K562 (cell line): ENCODE measurements around the gene NRCAM. TPM values are rescaled to one million over a fixed set of nuclear protein-coding genes. Genes with fewer than 3 reads are reported as not detected.

Experiments used
- ATAC-seq: fragments of 200-7000 bp; cut with Tn5 transposase; 3 replicates; pipeline ENCODE4 v1.9.1; 2020; ENCODE audit warnings: moderate library complexity
- BruUV-seq: library from RNA; stranded (reverse); fragments of 400-500 nt; replicated peaks from 2 replicates; lab custom pipeline; 2021; lab: Mats Ljungman, UMichigan
- CTCF ChIA-PET: fragments of 300-600 bp; formaldehyde crosslinking; extraction: SDS; loops from one replicate; lab custom pipeline; 2021; ENCODE audit warnings: low intra/inter-chr PET ratio; lab: Yijun Ruan, JAX
- POLR2A ChIA-PET: fragments of 300-600, 350-650 bp; sonication (Branson Sonifier 250); formaldehyde crosslinking; extraction: SDS; loops from one replicate; lab custom pipeline; 2021; ENCODE audit warnings: antibody characterized with exemption, inconsistent platforms; lab: Yijun Ruan, JAX
- DNase-seq, 4 experiments: peaks; one replicate each; pipeline versions ENCODE4 v3.0.0 to v3.0.0-alpha.2; 2011 to 2018; ENCODE audit warnings: low spot score in 3 of 4, mixed read lengths in 3 of 4; ENCODE audit errors: extremely low read depth in 1 of 4
- FAIRE-seq: peaks from 2 replicates; lab custom pipeline; 2011; peaks lifted over from hg19 to GRCh38; lab: Jason Lieb, UNC
- H2AFZ ChIP-seq: 2 replicates; pipeline ENCODE4 v1.6.0; 2011; ENCODE audit warnings: low read depth, low read length, control low read depth, inconsistent platforms
- H3K27ac ChIP-seq: fragments of 200-600 bp; 3 replicates; pipeline ENCODE4 v1.8.0; 2011; ENCODE audit warnings: low read depth, mild to moderate bottlenecking, control low read depth, inconsistent platforms, low read length, moderate library complexity, mixed read lengths; ENCODE audit errors: extremely low read depth
- H3K27me3 ChIP-seq, 2 experiments: fragments of 300-600 bp in 1 of 2; 2 replicates in 1 of 2; 3 replicates in 1 of 2; pipeline versions ENCODE4 v1.6.0 to v1.8.0; 2011; ENCODE audit warnings: inconsistent platforms in 2 of 2, low read length in 2 of 2, mild to moderate bottlenecking in 1 of 2, mixed read lengths in 1 of 2, moderate library complexity in 1 of 2; ENCODE audit not compliant: control insufficient read depth in 2 of 2, insufficient read depth in 2 of 2
- H3K36me3 ChIP-seq: fragments of 300-600 bp; 3 replicates; pipeline ENCODE4 v1.8.0; 2011; ENCODE audit warnings: mild to moderate bottlenecking, low read length, inconsistent platforms; ENCODE audit not compliant: control insufficient read depth, insufficient read depth
- H3K4me1 ChIP-seq, 2 experiments: fragments of 200-600 bp in 1 of 2; replicated peaks in 1 of 2; 2 replicates in 1 of 2; 3 replicates in 1 of 2; pipeline versions ENCODE4 v1.5.1 to v1.8.0; 2011; ENCODE audit warnings: inconsistent platforms in 2 of 2, low read length in 2 of 2, mild to moderate bottlenecking in 1 of 2, mixed read lengths in 1 of 2, moderate library complexity in 1 of 2; ENCODE audit not compliant: control insufficient read depth in 2 of 2, insufficient read depth in 2 of 2
- H3K4me2 ChIP-seq: 2 replicates; pipeline ENCODE4 v1.6.1; 2011; ENCODE audit warnings: low read length, control low read depth, inconsistent platforms, mixed read lengths; ENCODE audit not compliant: insufficient read depth
- H3K4me3 ChIP-seq: fragments of 200-600 bp; sonication (generic), shearing (Covaris generic); 2 replicates; pipeline ENCODE4 v1.5.1; 2016; ENCODE audit warnings: control low read depth, inconsistent platforms
- H3K79me2 ChIP-seq: fragments of 200-600 bp; 3 replicates; pipeline ENCODE4 v1.8.0; 2011; ENCODE audit warnings: low read length, inconsistent platforms; ENCODE audit not compliant: control insufficient read depth, insufficient read depth
- H3K9ac ChIP-seq, 2 experiments: 2 replicates each; pipeline versions ENCODE4 v1.6.0 to v1.6.1; 2011; ENCODE audit warnings: low read depth in 2 of 2, low read length in 2 of 2, control low read depth in 1 of 2, inconsistent platforms in 1 of 2, mild to moderate bottlenecking in 1 of 2, mixed read lengths in 1 of 2; ENCODE audit not compliant: insufficient read depth in 1 of 2
- H3K9me1 ChIP-seq: one replicate; pipeline ENCODE4 v1.6.0; 2011; ENCODE audit warnings: inconsistent platforms, mild to moderate bottlenecking, low read length, moderate library complexity; ENCODE audit not compliant: control insufficient read depth, insufficient read depth
- H3K9me3 ChIP-seq: replicated peaks from 2 replicates; pipeline ENCODE4 v1.5.1; 2011; ENCODE audit warnings: low read depth, low read length, inconsistent platforms; ENCODE audit not compliant: control insufficient read depth, insufficient read depth
- H4K20me1 ChIP-seq: replicated peaks from 2 replicates; pipeline ENCODE4 v1.6.1; 2011; ENCODE audit warnings: low read length, inconsistent platforms, mixed read lengths; ENCODE audit not compliant: control insufficient read depth, insufficient read depth
- C11orf30 ChIP-seq: fragments of 450-650 bp; IDR thresholded peaks from 2 replicates; pipeline ENCODE4 v1.6.1; 2016; ENCODE audit warnings: low read depth, mild to moderate bottlenecking
- CEBPB ChIP-seq: fragments of 450-650 bp; IDR thresholded peaks from 2 replicates; pipeline ENCODE4 v1.6.1; 2016; ENCODE audit warnings: missing genetic modification characterization, missing compliant biosample characterization
- MAFG ChIP-seq: fragments of 450-650 bp; conservative IDR thresholded peaks from 2 replicates; pipeline ENCODE4 v1.6.1; 2016; ENCODE audit warnings: missing genetic modification characterization, missing compliant biosample characterization
- NFE2 ChIP-seq: IDR thresholded peaks from 2 replicates; pipeline ENCODE4 v1.6.1; 2014; ENCODE audit warnings: antibody characterized with exemption, low read depth
- NFE2L1 ChIP-seq: fragments of 450-650 bp; IDR thresholded peaks from 2 replicates; pipeline ENCODE4 v1.6.1; 2016; ENCODE audit warnings: missing genetic modification characterization, low read depth, mild to moderate bottlenecking, missing compliant biosample characterization, moderate library complexity, borderline replicate concordance
- PRMT5 ChIP-seq: sonication (generic); formaldehyde crosslinking; IDR thresholded peaks from 2 replicates; pipeline ENCODE4 v1.5.0; 2020; ENCODE audit warnings: missing genetic modification reagents
- TEAD2 ChIP-seq: fragments of 450-650 bp; IDR thresholded peaks from 2 replicates; pipeline ENCODE4 v1.6.1; 2016; ENCODE audit warnings: missing genetic modification characterization, control low read depth, missing compliant biosample characterization
- TOE1 ChIP-seq, 2 experiments: fragments of 450-650 bp in 1 of 2; sonication (generic) in 1 of 2; formaldehyde crosslinking in 1 of 2; IDR thresholded peaks; 2 replicates each; pipeline versions ENCODE4 v1.7.1 to v1.8.0; 2016 to 2022; ENCODE audit warnings: borderline replicate concordance in 2 of 2, mild to moderate bottlenecking in 2 of 2, antibody characterized with exemption in 1 of 2, inconsistent platforms in 1 of 2, low read depth in 1 of 2, missing genetic modification reagents in 1 of 2, moderate library complexity in 1 of 2
- ZFP36 ChIP-seq: fragments of 150-350 bp; IDR thresholded peaks from 2 replicates; pipeline ENCODE4 v1.6.1; 2018; ENCODE audit warnings: low read length, low read depth; ENCODE audit not compliant: partially characterized antibody
- ZNF212 ChIP-seq: fragments of 450-650 bp; formaldehyde crosslinking; IDR thresholded peaks from 2 replicates; pipeline ENCODE4 v1.4.0; 2020; ENCODE audit warnings: mild to moderate bottlenecking
- ZNF316 ChIP-seq: fragments of 450-650 bp; IDR thresholded peaks from 2 replicates; pipeline ENCODE4 v1.6.1; 2016
- WGBS: fragments of 100-300 bp; shearing (Covaris generic); methylation state at CpG from one replicate; pipeline ENCODE4 v1.1.6; 2016; ENCODE audit warnings: low coverage, mixed read lengths; ENCODE audit not compliant: insufficient coverage; ENCODE audit errors: missing lambda C conversion rate; 5-methylcytosine and 5-hydroxymethylcytosine counted together
- in situ Hi-C: fragments of 300-500 bp; cut with MboI; formaldehyde crosslinking; loops from 4 replicates; pipeline ENCODE4 v1.15.0; 2018; ENCODE audit warnings: inconsistent platforms, mixed read lengths
- intact Hi-C: fragments of 100-400 bp; cut with micrococcal nuclease; formaldehyde crosslinking; loops from 2 replicates; pipeline ENCODE4 v1.14.2; 2022
- polyA plus RNA-seq, 8 experiments: library from polyadenylated mRNA; depleted of rRNA in 4 of 8; stranded (reverse) in 5 of 8; unstranded in 3 of 8; fragments of >200 nt; fragmentation: Nextera tagmentation in 2 of 8; fragmentation: Illumina TruSeq in 1 of 8; extraction: Ambion mirVana in 2 of 8; extraction: Trizol in 1 of 8; gene quantifications; 2 replicates each; pipeline versions ENCODE4 v1.2.1 to v1.2.3, GENCODE V29; 2011 to 2014; ENCODE audit warnings: inconsistent platforms in 1 of 8, missing spikeins in 1 of 8
- total RNA-seq, 7 experiments: library from RNA; depleted of rRNA in 6 of 7; stranded (reverse); fragments of >200 nt in 6 of 7; fragmentation: Illumina TruSeq in 2 of 7; extraction: Trizol in 2 of 7; gene quantifications; 2 replicates each; pipeline versions ENCODE4 v1.2.1 to v1.2.3, GENCODE V29; 2011 to 2021; ENCODE audit warnings: low replicate concordance in 1 of 7
- TF ChIP-seq, protein P1 (sequence below): fragments of 450-650 bp; IDR thresholded peaks from 2 replicates; pipeline ENCODE4 v1.6.1; 2018; ENCODE audit not compliant: partially characterized antibody
- TF ChIP-seq, protein P2 (sequence below), 2 experiments: fragments of 450-650 bp; IDR thresholded peaks; 2 replicates each; pipeline ENCODE4 v1.6.1; 2018; ENCODE audit warnings: mild to moderate bottlenecking in 2 of 2, low read depth in 1 of 2; ENCODE audit not compliant: partially characterized antibody in 2 of 2

NRCAM gene
- total and polyA plus RNA-seq, 9 of the 15 experiments (the other 6 are each of a cell fraction or from before 2014, with no cell fraction given) = 0.03 to 0.54 (median 0.12) TPM; not detected in 1

DNA sequence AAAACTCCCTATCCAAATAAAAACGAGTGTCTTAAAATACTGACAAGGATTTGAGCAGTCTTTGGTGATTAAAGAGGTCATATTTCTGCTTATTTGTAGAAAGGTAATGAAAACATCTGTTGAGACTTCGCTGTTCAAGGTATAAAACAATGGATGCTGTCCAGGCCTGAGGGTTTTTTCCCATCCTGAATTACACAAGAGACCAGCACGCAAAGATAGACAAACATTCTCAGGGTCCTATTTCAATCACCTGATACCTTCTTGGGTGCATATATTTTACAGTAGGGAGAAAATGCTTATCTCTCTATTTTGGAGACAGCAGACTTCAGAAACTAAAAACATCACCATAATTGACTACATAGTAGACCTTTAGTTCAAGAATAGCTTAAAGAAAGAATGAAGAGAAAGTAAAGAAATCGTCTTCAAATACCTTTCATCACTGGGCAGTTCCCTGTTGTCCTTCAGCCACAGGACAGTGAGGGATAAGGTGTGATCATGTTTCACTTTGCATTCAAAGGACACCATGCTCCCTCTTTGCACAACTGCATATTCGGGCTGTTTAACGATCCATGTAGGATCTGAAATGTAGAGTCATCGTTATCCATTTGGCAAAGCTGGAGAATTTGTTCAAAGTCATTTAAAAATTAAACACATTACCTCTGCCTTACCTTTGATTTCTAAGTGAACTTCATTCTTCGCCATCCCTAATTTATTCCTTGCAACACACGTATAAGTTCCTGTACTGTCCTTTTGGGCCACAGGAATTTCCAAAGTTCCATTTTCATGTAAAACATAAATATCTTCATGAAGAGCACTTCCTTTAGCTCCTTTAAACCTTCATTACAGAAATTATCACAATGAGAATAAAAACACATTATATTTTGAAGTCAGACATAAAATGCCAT lies 262.4 kb downstream of the NRCAM start:
- DNase-seq (peak in 1 of 4 experiments; percentile 33), FAIRE-seq (no peak), ATAC-seq (peak; percentile 65)
- H3K27ac ChIP-seq = no peak overlapping the region
- H2AFZ ChIP-seq = peak overlapping the region; percentile 79
- H3K27me3 ChIP-seq = no peaks in the 10 kb centered on the region
- 12% methylated on average over 9 of the region's 9 CpGs for WGBS
- peak overlapping the region; percentile 22; the same call in 1 of the 2 replicates for H3K4me2 ChIP-seq
- peaks cover 0 to 8% of the 10 kb centered on the region in 2 experiments; a peak in 3 of 5 replicates for H3K4me1 ChIP-seq
- CTCF ChIA-PET = no interaction called here
- POLR2A ChIA-PET = interaction anchor here (0.9 kb wide), 1 partner anchor 10 kb away, joined by 3 read pairs; no protein-coding TSS in a partner anchor
- BruUV-seq = no TSS peak
- no peaks in the 10 kb centered on the region for H4K20me1 ChIP-seq
- H3K9ac ChIP-seq = no peak overlapping the region
- no peaks in the 10 kb centered on the region for H3K36me3 ChIP-seq
- no peak overlapping the region for H3K4me3 ChIP-seq
- in situ Hi-C loops = no loop called here
- no peaks in the 10 kb centered on the region for H3K79me2 ChIP-seq
- no peaks in the 10 kb centered on the region for H3K9me1 ChIP-seq
- H3K9me3 ChIP-seq = no peaks in the 10 kb centered on the region
- intact Hi-C loops = no loop called here
- TF ChIP-seq MAFG = peak; percentile 95
- TF ChIP-seq NFE2L1 (tag) = peak; percentile 42; the same call in 1 of the 2 replicates
- TF ChIP-seq TOE1 (IDR thresholded peaks at IDR 0.05; ENCODE audit: borderline replicate concordance) = no peak
- TF ChIP-seq TOE1 (CRISPR knock-in tag; IDR thresholded peaks at IDR 0.05; ENCODE audit: borderline replicate concordance, low read depth) = no peak
- TF ChIP-seq ZNF316 = peak; percentile 97
- no peak for TF ChIP-seq ZNF212 (CRISPR knock-in tag)
- peak; percentile 93 for TF ChIP-seq C11orf30
- TF ChIP-seq PRMT5 (CRISPR knock-in tag) = no peak
- peak; percentile 26; the same call in 1 of the 2 replicates for TF ChIP-seq CEBPB
- TF ChIP-seq, protein P1, sequence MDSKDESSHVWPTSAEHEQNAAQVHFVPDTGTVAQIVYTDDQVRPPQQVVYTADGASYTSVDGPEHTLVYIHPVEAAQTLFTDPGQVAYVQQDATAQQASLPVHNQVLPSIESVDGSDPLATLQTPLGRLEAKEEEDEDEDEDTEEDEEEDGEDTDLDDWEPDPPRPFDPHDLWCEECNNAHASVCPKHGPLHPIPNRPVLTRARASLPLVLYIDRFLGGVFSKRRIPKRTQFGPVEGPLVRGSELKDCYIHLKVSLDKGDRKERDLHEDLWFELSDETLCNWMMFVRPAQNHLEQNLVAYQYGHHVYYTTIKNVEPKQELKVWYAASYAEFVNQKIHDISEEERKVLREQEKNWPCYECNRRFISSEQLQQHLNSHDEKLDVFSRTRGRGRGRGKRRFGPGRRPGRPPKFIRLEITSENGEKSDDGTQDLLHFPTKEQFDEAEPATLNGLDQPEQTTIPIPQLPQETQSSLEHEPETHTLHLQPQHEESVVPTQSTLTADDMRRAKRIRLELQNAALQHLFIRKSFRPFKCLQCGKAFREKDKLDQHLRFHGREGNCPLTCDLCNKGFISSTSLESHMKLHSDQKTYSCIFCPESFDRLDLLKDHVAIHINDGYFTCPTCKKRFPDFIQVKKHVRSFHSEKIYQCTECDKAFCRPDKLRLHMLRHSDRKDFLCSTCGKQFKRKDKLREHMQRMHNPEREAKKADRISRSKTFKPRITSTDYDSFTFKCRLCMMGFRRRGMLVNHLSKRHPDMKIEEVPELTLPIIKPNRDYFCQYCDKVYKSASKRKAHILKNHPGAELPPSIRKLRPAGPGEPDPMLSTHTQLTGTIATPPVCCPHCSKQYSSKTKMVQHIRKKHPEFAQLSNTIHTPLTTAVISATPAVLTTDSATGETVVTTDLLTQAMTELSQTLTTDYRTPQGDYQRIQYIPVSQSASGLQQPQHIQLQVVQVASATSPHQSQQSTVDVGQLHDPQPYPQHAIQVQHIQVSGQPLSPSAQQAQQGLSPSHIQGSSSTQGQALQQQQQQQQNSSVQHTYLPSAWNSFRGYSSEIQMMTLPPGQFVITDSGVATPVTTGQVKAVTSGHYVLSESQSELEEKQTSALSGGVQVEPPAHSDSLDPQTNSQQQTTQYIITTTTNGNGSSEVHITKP = peak; percentile 44
- TF ChIP-seq NFE2 = peak; percentile 60; the same call in 1 of the 2 replicates
- no peak for TF ChIP-seq ZFP36
- TF ChIP-seq TEAD2 = peak; percentile 31; the same call in 1 of the 2 replicates
- TF ChIP-seq, protein P2, sequence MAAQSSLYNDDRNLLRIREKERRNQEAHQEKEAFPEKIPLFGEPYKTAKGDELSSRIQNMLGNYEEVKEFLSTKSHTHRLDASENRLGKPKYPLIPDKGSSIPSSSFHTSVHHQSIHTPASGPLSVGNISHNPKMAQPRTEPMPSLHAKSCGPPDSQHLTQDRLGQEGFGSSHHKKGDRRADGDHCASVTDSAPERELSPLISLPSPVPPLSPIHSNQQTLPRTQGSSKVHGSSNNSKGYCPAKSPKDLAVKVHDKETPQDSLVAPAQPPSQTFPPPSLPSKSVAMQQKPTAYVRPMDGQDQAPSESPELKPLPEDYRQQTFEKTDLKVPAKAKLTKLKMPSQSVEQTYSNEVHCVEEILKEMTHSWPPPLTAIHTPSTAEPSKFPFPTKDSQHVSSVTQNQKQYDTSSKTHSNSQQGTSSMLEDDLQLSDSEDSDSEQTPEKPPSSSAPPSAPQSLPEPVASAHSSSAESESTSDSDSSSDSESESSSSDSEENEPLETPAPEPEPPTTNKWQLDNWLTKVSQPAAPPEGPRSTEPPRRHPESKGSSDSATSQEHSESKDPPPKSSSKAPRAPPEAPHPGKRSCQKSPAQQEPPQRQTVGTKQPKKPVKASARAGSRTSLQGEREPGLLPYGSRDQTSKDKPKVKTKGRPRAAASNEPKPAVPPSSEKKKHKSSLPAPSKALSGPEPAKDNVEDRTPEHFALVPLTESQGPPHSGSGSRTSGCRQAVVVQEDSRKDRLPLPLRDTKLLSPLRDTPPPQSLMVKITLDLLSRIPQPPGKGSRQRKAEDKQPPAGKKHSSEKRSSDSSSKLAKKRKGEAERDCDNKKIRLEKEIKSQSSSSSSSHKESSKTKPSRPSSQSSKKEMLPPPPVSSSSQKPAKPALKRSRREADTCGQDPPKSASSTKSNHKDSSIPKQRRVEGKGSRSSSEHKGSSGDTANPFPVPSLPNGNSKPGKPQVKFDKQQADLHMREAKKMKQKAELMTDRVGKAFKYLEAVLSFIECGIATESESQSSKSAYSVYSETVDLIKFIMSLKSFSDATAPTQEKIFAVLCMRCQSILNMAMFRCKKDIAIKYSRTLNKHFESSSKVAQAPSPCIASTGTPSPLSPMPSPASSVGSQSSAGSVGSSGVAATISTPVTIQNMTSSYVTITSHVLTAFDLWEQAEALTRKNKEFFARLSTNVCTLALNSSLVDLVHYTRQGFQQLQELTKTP (IDR thresholded peaks at IDR 0.05; ENCODE audit: low read depth in 1 of 2, partially characterized antibody in 2 of 2) = no peak
